ENCODE data around the gene IER3IP1.

DNA sequence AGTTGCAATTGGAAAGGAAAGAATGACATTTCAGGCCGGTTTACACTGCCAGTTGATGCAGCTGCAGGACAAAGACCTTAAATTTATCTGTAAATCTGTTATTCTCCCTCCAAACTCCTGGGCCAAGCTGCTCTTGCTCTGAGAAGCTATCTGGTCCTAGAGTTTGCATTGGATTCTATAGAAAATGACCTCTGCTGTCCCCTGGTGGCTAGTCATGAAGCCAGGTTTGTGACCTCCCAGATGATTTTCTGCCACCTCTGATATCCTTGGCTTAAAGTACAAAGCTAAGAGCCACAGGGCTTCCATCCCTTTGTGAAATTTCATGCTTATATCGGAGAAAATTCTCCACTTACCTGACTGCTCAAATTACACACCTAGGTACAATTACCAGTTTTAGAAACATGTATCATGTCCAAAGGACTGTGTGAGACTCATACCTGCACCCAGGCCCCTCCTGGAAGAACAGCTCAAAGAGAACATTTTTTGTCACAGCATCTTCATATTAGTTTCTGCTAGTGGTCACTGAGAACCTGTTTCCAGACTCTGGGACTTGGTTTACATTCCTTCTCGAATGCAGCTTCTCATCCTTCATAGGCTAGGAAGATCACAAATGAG lies 28.9 kb upstream of the IER3IP1 start:
- TF ChIP-seq, protein P1, sequence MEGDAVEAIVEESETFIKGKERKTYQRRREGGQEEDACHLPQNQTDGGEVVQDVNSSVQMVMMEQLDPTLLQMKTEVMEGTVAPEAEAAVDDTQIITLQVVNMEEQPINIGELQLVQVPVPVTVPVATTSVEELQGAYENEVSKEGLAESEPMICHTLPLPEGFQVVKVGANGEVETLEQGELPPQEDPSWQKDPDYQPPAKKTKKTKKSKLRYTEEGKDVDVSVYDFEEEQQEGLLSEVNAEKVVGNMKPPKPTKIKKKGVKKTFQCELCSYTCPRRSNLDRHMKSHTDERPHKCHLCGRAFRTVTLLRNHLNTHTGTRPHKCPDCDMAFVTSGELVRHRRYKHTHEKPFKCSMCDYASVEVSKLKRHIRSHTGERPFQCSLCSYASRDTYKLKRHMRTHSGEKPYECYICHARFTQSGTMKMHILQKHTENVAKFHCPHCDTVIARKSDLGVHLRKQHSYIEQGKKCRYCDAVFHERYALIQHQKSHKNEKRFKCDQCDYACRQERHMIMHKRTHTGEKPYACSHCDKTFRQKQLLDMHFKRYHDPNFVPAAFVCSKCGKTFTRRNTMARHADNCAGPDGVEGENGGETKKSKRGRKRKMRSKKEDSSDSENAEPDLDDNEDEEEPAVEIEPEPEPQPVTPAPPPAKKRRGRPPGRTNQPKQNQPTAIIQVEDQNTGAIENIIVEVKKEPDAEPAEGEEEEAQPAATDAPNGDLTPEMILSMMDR (IDR thresholded peaks at IDR 0.05 in 8 of 11, conservative IDR thresholded peaks at IDR 0.05 in 3 of 11): peak; percentile 24 to 79 (median 69)
- TF ChIP-seq POLR2A (IDR thresholded peaks at IDR 0.05) (no peak), POLR2AphosphoS5 (IDR thresholded peaks at IDR 0.05) (no peak)

Data from spleen (tissue), 7 donors.